ENCODE measurements around the gene NDUFV3.
"Not testable (repeated sequence)": the region's sequence is repeated elsewhere in the genome, so short reads cannot be mapped to it uniquely, and the experiment has no call there.

NDUFV3 gene

DNA sequence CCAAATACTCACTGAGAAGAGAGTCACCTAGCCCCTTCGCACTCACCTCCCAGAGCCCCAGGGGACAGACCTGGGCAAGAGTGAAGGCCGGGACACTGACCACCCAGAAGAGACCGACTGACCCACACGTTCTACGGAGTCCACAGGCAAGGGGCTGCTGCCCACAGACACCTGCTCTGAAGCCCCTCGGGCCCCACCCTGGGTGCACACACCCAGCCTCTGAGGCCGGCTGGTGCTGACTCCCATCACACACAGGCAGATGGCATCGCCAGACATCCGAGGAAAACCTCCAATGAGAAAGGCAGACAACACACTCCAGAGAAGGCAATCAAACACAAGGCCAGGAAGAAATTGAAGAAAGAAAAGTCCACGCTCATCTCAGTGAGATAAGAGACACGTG is 35.9 kb upstream of the NDUFV3 start:
- DNase-seq (ENCODE audit: low read depth in 2 of 2), result no peak

DNA sequence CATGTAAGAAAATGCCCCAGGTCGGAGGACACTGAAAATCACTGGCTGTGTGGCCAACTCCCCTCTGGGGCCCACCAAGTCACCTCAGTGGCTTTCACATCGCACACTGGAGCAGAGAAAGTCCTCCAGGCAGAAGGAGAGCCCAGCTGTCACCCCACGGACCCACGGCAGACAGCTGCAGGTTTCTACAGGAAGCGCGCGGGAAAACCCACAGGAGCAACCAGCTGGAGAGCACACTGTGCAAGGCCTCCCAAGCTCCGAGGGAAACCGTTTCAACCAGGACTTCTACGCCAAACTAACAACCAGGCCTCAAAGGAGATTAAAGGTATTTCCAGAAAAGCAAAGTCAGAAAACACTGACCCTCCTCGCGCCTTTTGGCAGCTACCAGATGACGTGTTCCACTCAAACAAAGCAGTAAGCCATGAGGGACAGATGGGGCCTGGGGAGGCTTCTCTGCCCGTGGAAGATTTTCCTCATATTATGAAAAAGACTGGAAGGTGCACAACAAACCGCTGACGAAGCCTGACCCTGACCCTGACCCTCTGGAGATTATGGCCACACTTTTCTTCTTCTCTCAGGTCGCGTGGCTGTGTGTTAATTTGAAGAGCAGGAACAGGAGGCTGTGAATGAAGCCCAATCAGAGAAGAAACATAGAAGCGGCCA is 34.8 kb upstream of the NDUFV3 start:
- DNase-seq (ENCODE audit: low read depth in 2 of 2), result no peak

DNA sequence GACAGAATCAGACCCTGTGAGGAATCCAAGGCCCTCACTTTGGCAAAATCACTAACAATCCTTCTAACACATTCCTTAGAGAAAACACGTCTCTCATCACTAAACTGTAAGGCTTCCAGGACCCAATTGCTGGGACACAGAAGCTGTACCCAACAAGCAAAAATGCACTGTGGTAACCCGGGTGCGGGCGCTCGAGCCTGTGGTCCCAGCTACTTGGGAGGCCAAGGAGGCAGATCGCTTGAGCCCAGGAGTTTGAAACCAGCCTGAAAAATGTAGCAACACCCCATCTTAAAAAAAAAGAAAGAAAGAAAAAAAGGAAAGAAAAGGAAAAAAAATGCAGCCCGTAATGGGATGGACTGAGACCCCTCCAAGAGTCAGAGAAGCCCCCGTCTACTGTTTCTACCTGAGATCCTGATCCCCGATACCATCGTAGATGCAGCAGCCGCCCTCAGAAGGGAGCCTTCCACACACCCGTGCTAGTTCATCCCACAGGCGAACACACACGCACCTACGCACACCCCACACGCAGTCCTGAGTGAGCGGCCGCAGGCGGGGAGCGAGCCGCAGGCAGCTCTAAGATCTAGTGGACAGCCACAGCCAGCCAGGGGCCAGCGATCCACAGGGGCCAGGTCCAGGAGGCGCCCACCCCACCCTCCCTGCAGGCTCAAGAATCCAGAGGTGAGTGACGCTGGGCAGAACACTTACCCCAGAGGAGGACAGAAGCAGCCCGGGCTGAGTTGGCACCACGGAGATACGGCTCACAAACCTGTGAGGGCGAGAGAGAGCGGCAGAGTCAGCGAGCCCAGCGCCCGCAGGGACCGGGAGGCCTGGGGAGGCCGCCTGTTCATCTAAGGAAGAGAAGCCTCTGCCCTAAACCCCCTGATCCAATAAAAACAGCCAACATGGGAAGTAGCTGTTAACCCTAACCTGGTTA is 33.9 kb upstream of the NDUFV3 start:
- DNase-seq (ENCODE audit: low read depth in 2 of 2), result no peak

DNA sequence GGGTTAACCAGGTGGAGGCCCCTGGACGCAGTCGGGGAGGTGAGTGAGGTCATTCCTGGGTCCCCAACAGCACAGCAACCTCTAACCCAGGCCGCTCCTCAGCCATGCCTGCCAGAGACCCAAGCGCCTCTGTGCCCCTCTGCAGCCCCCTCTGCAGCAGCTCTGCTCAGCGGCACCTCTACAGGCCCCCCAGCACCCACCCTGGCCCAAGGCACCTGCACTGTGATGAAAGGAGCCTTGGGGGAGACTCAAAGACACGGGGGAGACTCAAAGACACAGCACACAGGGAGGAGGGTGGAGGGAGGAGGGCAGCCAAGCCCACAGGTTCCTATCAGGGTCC is 33.2 kb upstream of the NDUFV3 start:
- DNase-seq (ENCODE audit: low read depth in 2 of 2), result no peak

DNA sequence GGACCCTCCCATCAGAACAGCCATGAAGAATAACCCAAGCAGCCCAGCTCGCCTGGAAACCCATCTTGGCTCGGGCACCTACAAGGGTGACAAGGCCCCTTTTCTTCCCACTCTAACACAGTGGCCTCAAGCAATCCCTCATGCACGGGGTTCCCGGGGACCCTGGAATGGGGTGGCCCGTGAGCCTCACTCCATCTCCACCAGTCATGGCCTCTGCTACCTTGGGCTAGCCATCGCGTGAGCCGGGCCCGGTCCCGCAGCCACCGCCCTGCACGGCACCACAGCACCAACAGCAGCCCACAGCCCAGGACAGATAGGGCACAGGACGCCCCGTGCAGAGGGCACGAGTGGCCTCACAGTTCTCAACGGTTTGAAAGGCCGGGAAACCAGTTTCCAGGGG is 32.8 kb upstream of the NDUFV3 start:
- DNase-seq (ENCODE audit: low read depth in 2 of 2), result no peak

DNA sequence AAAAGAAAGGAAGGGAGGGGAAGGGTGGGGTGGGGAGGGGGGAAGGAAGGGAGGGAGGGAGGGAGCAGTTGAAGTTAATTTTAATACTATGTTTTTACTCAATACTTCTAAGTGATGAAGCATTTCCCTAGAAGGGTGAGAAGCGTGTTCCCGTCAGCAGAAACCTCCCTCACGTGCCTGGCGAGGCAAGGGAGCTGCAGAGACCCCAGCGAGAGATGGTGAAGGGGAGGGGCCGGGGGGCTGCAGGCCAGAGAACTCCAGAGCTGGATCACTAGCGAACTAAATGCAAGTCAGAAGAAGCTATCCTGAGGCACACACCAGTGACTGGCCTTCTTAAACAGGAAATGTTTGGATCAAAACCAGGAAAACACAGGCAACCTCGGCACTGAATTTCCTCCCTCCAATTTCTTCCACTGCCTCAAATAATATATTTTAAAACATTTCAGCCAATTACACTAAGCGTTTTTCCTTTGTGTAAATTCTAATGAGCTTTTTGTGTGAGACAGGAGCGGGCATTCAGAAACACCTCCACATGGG is 31.7 kb upstream of the NDUFV3 start:
- DNase-seq (ENCODE audit: low read depth in 2 of 2), result no peak

DNA sequence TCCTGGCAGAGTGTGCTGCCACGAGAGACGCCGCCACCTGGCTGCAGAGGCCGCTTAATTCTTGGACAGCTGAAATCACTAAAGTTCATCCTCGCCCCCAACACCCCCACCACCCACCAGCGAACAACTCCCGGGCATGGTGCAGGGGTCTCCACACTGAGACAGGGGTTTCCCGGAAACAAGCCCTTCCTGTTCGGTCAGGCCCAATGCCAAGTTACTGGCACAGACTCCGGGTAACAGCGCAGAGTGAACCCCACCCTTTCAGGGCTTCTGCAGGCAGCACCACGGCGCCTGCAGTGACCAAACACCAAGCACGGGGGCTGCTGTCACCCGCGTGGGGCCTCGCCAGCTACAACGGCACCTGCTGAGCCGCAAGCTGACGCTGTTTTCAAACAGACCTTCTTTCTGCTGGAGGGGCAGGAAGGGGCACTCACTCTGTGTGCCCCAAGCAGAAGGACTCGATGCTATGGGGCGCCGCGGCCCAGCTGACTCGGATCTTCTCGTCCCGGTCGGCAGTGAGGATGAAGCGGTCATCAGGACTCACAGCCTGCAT is 31.2 kb upstream of the NDUFV3 start:
- no peak for DNase-seq (ENCODE audit: low read depth in 2 of 2)

DNA sequence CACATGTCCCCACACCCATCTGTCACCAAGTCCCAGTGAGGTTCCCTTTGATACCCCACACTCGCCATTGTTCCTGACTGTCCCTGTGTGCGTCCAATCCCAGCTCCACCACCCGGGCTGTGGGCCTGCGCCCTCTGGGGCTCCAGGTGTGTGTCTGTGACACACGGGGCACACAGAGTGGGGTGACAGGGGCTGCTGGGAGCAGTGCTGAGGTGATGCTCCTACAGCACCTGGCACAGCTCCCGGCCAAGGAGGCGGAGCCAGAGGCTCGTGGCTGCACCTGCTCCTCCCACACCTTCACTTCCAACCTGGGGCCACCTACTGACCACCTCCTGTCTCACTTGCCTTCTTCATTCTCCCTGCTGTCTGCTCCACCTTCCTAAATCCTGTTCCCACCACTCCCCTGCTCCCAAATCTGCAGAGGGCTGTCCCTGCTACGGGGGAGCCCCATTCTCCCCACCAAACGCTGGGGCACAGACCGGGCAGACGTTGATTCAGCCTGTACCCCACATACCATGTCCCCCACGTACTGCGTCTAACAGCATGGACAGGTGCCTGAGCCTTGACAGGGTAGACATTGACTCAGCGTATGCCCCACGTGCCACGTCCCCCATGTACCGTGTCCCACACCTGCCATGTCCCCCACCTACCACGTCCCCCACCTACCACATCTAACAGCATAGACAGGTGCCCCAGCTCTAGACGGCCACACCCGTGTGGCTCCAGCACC is 30.2 kb upstream of the NDUFV3 start:
- DNase-seq (ENCODE audit: low read depth in 2 of 2), result no peak

DNA sequence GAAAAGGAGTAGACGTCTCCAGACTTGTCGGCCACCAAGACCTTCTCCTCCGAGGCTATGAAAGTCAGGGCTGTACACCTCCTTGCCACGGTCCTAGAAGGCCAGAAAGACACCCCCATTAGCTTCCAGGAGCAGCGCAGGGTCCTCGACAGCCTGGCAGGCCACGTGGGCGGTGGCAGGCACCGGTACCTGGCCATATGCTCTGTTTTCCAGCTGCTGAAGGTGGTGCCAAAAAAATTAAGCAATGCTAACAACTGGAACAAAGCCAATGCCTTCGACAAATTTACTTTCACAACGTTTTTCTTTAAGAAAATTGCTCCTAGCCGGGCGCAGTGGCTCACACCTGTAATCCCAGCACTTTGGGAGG is 29.6 kb upstream of the NDUFV3 start:
- DNase-seq (ENCODE audit: low read depth in 2 of 2), result no peak

DNA sequence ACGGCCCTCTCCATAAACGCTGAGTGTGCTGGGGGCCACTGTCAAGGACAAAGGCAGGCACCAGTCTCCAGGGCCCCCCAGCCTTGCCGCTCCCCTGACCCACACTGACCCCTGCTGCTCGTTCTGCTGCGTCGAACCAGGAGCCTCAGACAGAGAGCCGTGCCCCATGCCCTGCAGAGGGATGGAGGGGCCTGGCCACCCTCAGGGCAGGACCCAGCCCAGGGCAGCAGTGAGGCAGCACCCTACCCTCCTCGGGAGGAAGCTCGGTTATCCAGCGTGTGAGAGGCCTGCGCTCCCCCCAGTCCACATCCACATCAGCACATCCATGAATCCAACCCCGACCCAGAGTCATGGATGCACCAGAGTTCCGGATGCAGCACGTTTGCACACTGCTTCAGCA is 28.8 kb upstream of the NDUFV3 start:
- DNase-seq (ENCODE audit: low read depth in 2 of 2), result no peak

DNA sequence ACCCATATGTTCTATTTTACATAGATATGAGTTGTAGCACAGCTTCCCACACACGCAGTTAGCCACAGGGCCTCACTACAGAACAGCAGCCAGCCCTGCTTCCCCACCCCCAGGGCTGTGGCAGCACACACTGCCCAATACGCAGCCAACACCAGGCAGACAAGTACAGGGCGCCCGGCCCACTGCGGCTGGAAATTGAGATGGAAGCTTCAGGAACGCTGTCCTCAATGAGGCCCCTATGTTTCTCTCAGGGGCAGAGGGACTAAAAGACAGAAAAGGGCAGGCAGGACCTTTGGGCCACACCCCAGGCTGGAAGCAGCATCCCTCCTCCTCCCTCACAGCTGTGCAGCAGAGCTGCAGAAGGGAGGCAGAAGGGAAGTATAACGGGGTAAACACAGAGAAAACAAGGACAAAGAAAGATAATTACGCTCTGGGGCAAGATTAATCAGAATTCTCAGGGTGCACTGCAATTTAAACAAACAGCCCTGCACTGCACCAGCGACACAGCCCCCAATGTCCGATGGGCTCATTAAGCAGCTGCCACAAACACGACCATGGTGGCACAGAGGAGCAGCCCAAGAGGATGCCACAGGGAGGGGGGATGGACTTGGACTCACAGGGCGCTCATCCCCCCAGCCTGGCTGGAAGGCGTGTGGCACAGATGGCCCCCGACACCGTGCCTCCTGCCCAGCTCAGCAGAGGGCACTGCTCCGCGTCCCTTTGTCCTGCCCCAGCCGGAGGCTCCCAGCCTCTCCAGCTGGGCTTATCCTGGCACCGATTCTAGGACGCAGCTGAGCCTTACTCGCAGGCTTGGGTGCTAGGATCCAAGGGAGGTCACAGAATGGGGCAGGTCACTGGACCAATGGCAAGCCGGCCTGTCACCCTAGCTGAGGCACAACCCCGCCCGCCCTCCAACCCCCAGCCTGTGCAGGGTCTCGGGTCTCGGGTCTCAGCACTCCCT is 28.0 kb upstream of the NDUFV3 start:
- no peak for DNase-seq (ENCODE audit: low read depth in 2 of 2)

DNA sequence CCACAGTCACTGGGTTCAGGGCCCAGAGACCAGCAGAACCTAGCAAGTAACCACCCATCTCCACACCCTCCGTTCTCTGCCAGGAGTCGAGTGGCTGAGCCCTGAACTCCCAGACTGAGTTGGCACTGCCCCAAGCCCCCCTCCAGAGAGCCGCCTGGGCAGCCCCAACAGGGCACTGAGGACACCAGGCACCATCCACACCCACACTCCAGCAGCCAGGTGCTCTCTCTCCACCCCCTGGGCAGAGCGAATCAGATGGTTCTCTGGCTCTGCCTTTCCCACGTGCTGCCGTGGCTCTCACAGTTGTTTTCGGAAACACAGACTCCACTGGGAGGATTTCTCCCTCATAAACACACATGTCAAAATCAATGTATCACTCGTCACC is 27.3 kb upstream of the NDUFV3 start:
- DNase-seq (ENCODE audit: low read depth in 2 of 2), result no peak

DNA sequence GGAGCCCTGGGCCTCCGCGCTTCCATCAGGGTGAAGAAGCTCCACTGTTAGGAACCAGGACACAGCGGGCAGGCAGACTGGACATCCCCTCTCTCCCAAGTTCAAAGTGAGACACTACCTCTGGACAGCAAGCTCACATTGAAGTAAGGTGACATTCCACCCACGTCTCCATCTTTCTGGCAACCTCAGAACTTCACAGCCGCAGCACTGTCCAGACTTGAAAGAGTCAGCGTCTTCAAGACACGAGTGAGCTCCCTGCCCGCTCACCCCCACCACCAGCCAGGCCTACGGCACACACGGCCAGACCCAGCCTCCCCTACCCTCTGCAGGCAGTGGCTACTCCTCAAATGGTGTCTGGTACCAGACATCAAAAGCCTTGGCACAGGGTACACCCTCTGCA is 24.9 kb upstream of the NDUFV3 start:
- no peak for DNase-seq (ENCODE audit: low read depth in 2 of 2)

DNA sequence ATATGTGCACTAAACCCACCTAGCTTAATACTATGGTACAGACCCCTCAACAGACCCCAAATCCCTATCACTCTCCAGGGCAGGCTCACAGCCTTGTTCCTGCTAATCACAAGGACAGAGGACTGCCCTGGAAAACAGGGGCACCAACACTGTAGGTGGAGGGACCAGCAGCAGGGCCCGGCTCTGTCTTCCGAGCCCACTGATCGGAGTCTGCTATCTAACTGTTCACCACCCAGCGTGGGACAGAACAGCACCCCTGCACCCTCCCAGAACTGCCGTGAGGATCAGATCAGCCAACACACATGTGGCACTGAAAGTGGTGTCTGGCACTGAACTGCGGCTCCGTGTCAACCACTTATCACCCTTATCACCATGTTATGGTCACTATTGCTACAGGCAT is 20.0 kb upstream of the NDUFV3 start:
- no peak for DNase-seq (ENCODE audit: low read depth in 2 of 2)

DNA sequence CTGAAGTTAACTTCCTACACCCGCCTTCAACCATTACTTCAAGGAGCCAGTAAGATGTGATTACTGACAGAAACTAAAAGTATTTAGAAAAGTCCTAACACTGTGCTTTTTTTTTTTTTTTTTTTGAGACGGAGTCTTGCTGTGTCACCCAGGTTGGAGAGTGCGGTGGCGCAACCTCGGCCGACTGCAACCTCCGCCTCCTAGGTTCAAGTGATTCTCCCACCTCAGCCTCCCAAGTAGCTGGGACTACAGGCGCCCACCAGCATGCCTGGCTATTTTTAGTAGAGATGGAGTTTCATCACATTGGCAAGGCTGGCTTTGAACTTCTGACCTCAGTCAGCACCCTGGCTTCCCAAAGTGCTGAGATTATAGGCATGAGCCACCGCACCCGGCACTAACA is 17.3 kb upstream of the NDUFV3 start:
- not testable (repeated sequence) for DNase-seq (ENCODE audit: low read depth in 2 of 2)

DNA sequence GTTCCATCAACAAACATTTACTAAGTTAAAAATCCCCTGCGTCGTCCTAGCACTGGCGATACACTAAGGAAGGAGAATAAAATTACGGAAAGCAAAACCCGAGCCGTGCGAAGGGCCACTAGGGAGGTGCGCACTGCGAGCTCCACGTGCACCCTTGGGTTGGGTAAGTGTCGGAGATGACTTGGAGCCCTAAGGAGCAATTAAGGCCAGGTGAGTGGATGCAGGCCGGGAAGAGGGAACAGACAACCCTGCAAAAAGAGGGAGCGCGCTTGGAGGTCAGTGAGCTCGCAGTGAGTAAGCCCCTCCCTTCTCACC is 14.5 kb upstream of the NDUFV3 start:
- DNase-seq (ENCODE audit: low read depth in 2 of 2), result no peak

DNA sequence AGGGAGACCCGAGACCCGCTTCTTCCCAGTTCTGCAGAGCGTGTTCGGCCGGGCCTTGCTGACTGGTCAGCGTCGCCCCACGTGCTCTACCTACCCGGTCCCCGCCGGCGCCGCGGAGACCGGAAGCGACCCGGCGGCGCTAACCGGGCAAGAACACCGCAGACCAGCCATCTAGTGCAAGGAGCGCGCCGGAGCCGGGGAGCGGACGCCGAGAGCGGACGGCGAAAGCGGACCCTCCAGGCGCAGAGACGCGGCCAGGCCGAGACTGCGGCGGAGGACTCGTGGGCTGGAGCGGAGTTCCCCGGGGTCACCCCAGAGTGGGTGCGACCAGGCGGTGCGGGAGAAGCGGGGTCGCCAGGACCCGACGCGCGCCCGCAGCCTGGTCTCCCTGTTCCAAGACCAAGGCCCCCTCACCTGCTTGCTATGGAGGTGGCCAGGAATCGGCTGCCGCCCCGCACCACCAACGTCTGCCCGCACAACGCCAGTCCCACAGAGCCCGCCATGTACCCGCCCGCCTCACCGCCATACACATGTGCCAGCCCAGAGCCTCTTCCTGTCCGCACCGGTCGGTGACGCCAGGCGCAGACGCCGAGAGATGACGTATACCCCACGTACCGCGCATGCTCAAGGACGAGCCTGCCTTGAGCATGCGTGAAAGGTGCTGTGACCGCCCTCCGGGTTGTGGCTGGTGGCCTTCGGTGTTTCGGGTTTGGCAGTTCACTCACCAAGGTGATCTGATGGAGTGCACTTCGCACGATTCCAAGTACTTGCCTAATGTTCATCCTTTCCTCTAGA is 13.9 kb upstream of the NDUFV3 start, which contains the start of gene WDR4:
Gene WDR4 (minus strand): TSS at position 547 of the 795 bp plus-strand sequence. CDS start 44 bp downstream, at position 503.
- DNase-seq (ENCODE audit: low read depth in 2 of 2), result peak; percentile 96 to 100

DNA sequence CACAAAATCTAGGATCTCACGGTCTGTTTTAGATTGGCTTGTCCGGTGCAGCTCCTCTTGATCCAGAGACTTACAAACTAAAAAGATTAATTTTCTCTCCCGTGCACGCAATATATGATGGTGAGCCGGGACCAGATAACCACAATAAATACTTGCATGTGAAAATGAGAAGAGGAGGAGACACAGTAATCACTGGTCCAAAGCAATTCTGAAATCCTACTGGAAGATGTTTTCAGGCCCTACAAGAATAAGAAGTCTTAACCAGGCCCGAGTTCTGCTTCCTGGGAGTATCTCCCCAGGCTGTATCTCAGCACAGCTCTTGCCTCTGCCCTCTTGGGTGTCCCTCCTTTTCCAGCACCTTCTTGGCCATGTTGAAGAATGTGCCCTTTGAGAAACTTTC is 12.8 kb upstream of the NDUFV3 start:
- no peak for DNase-seq (ENCODE audit: low read depth in 2 of 2)

DNA sequence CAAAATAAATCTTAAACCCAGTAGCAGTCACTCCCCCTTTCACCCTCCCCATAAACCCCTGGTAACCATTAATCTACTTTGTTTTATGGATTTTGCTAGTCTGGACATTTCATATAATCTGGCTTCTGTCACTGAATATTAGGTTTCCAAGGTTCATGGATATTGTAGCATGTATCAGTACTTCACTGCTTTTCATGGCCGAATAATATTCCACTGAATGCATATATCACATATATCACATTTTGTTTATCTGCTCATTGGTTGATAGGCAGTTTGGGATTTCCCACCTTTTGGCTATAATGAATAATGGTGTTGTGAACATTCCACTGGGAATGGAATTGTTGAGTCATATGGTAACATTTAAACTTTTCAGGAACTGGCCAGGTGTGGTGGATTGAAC is 9.2 kb upstream of the NDUFV3 start:
- DNase-seq (ENCODE audit: low read depth in 2 of 2), result no peak

DNA sequence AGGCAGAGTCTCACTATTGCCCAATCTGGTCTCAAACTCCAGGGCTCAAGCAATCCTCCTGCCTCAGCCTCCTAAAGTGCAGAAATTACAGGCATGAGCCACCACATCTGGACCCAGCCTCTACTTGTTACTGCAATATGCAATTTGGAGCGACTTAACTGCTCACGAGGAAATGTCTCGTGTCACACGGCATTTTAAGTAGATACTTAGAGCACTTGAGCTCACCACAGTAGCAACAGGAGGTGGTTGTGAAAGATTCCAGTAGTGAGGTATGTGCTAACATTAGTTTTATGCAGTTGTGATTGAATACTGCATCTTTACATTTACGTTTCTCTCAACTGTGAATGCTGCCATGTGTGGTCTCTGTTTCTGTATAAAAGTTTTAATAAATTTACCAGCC is 5.8 kb upstream of the NDUFV3 start:
- DNase-seq (ENCODE audit: low read depth in 2 of 2), result no peak
